Measurements from ENCODE around the gene CDC25A.

- TF ChIP-seq BHLHE40 (IDR thresholded peaks at IDR 0.05; ENCODE audit: low read length) (no peak), POLR2AphosphoS5 (IDR thresholded peaks at IDR 0.05; ENCODE audit: control insufficient read depth, insufficient read depth, low read depth, low read length) (no peak)
These were observed 48.3 kb upstream of the CDC25A start for GRCh38 chr3:48236531-48236930.
